HEK293T (cell line): Measurements from ENCODE around the gene S100B.
"Not testable (repeated sequence)": the region's sequence is repeated elsewhere in the genome, so short reads cannot be mapped to it uniquely, and the experiment has no call there.

Experiments
- CTCF ChIA-PET: fragments of 350-600 bp; formaldehyde crosslinking; extraction: SDS; loops from one replicate; lab custom pipeline; 2021; ENCODE audit warnings: antibody characterized with exemption, inconsistent platforms; lab: Yijun Ruan, JAX
- POLR2A ChIA-PET: fragments of 350-600 bp; formaldehyde crosslinking; extraction: SDS; loops from one replicate; lab custom pipeline; 2020; ENCODE audit warnings: antibody characterized with exemption, inconsistent platforms; lab: Yijun Ruan, JAX
- DNase-seq: peaks from one replicate; pipeline ENCODE4 v3.0.0; 2012; ENCODE audit warnings: mixed read lengths; ENCODE audit errors: extremely low spot score
- ARNT ChIP-seq: fragments of 450-650 bp; IDR thresholded peaks from 2 replicates; pipeline ENCODE4 v1.6.1; 2017; ENCODE audit warnings: mild to moderate bottlenecking
- BHLHE40 ChIP-seq: fragments of 450-650 bp; IDR thresholded peaks from 2 replicates; pipeline ENCODE4 v1.6.1; 2016; ENCODE audit warnings: mild to moderate bottlenecking, moderate library complexity, borderline replicate concordance
- CTBP1 ChIP-seq: fragments of 450-650 bp; IDR thresholded peaks from 2 replicates; pipeline ENCODE4 v1.6.1; 2016; ENCODE audit warnings: borderline replicate concordance
- ELF4 ChIP-seq: fragments of 450-650 bp; IDR thresholded peaks from 2 replicates; pipeline ENCODE4 v1.6.1; 2017; ENCODE audit warnings: antibody characterized with exemption
- FOXA1 ChIP-seq: fragments of 450-650 bp; IDR thresholded peaks from 2 replicates; pipeline ENCODE4 v1.6.1; 2016; ENCODE audit warnings: mild to moderate bottlenecking
- FOXK2 ChIP-seq: fragments of 450-650 bp; IDR thresholded peaks from 2 replicates; pipeline ENCODE4 v1.6.1; 2016; ENCODE audit warnings: mild to moderate bottlenecking
- FOXM1 ChIP-seq: fragments of 450-650 bp; IDR thresholded peaks from 2 replicates; pipeline ENCODE4 v1.6.1; 2017; ENCODE audit warnings: mild to moderate bottlenecking, borderline replicate concordance
- HDGF ChIP-seq: fragments of 450-650 bp; IDR thresholded peaks from 2 replicates; pipeline ENCODE4 v1.6.1; 2017; ENCODE audit warnings: antibody characterized with exemption, borderline replicate concordance
- L3MBTL2 ChIP-seq: fragments of 450-650 bp; conservative IDR thresholded peaks from 2 replicates; pipeline ENCODE4 v1.6.1; 2016; ENCODE audit warnings: mild to moderate bottlenecking
- LEF1 ChIP-seq: fragments of 450-650 bp; IDR thresholded peaks from 2 replicates; pipeline ENCODE4 v1.6.1; 2017; ENCODE audit warnings: mild to moderate bottlenecking, borderline replicate concordance
- NFRKB ChIP-seq: fragments of 450-650 bp; IDR thresholded peaks from 2 replicates; pipeline ENCODE4 v1.6.1; 2016; ENCODE audit warnings: mild to moderate bottlenecking, moderate library complexity
- SP1 ChIP-seq: fragments of 450-650 bp; IDR thresholded peaks from 2 replicates; pipeline ENCODE4 v1.6.1; 2017
- SUZ12 ChIP-seq: fragments of 450-650 bp; IDR thresholded peaks from 2 replicates; pipeline ENCODE4 v1.6.1; 2016; ENCODE audit warnings: mild to moderate bottlenecking
- TARDBP ChIP-seq: fragments of 450-650 bp; IDR thresholded peaks from 2 replicates; pipeline ENCODE4 v1.6.1; 2016
- ZNF384 ChIP-seq: fragments of 450-650 bp; IDR thresholded peaks from 2 replicates; pipeline ENCODE4 v1.6.1; 2016
- TF ChIP-seq, protein P1 (sequence below): fragments of 450-650 bp; IDR thresholded peaks from 2 replicates; pipeline ENCODE4 v1.6.1; 2016

Gene S100B

DNA sequence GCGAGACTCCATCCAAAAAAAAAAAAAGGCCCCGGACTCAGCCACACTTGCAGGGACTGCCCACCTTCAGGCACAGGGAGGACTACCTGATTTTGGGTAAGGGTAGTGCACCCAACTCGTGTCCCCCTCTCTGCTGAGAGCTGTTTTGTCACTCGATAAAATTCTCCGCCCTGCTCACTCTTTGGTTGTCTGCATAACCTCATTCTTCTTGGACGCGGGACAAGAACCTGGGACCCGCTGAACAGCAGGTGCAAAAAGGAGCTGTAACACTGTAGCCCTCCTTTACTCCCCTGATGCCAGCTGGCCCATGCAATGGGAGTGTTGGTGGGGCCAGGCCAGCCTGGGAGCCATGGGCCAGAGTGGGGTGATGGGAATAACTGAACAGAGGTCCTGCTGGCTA lies 10.6 kb downstream of the S100B start:
- DNase-seq, result no peak
- CTCF ChIA-PET, result no interaction called here
- POLR2A ChIA-PET, result no interaction called here
- TF ChIP-seq NFRKB, result no peak

DNA sequence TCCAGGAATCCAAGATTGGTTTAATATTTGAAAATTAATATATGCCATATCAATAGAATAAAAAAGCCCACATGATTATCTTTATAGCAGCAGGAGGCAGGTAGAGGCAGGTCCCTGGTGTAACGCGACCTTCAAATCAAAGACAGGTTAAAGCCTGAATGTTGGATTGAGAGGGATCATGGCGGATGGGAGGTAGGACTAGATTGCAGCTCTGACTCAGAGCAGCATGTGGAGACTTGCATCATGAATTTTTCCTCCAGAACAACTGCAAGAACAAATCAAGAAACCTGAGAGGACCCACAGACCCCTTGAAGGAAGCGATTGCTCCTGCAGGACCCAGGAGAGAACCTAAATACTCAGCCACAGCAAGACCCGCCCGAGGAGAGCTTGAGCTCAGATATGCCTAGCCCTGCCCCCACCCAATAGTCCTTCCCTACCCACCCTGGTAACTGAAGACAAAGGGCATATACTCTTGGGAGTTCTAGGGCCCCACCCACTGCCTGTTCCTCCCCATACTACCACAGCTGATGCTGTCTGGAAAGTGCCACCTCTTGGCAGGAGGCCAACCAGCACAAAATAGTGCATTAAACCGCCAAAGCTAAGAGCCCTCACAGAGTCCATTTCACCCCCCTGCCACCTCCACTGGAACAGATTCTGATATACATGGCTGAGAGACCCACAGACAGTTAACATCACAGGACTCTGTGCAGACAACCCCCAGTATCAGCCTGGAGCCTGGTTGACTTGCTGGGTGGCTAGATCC lies 19.5 kb downstream of the S100B start:
- POLR2A ChIA-PET, result no interaction called here
- CTCF ChIA-PET, result no interaction called here

DNA sequence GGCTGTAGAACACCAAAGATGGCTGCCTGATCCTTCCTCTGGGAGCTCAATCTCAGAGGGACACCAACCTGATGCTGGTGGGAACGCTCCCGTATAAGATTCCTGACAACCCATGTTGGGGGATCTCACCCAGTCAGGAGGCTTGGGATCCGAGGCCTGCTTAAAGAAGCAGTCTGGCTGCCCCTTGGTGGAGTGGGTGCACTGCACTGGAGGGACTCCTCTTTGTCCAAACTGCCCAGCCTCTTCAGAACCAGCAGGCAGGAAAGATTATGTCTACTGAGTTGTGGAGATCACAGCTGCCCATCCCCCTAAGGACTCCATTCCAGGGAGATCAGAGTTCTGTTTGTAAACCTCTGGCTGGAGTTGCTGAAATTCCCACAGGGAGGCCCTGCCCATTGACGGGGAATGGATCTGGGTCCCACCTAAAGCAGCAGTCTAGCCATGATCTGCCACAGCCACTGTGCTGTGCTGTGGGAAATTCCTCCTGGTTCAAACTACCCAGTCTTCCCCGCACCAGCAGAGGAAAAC lies 23.0 kb downstream of the S100B start:
- ChIA-PET CTCF (no interaction called here), POLR2A (interaction anchor here (1.4 kb wide), 1 partner anchor 54 kb away, joined by 3 read pairs; the partner anchor contains the start of gene PRMT2)
- no peak for TF ChIP-seq HDGF
- no peak for DNase-seq

More for the DNA sequence above, 19.5 kb downstream of the S100B start:
- no peak for TF ChIP-seq CTBP1
- no peak for TF ChIP-seq FOXK2
- TF ChIP-seq ARNT, result no peak
- 0 out of 2 replicates have a peak, but pooled peaks have one; percentile 2 for TF ChIP-seq L3MBTL2
- TF ChIP-seq ZNF384, result no peak
- TF ChIP-seq, protein P1, sequence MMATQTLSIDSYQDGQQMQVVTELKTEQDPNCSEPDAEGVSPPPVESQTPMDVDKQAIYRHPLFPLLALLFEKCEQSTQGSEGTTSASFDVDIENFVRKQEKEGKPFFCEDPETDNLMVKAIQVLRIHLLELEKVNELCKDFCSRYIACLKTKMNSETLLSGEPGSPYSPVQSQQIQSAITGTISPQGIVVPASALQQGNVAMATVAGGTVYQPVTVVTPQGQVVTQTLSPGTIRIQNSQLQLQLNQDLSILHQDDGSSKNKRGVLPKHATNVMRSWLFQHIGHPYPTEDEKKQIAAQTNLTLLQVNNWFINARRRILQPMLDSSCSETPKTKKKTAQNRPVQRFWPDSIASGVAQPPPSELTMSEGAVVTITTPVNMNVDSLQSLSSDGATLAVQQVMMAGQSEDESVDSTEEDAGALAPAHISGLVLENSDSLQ, result no peak
- no peak for TF ChIP-seq NFRKB
- TF ChIP-seq TARDBP, result no peak
- DNase-seq, result no peak

DNA sequence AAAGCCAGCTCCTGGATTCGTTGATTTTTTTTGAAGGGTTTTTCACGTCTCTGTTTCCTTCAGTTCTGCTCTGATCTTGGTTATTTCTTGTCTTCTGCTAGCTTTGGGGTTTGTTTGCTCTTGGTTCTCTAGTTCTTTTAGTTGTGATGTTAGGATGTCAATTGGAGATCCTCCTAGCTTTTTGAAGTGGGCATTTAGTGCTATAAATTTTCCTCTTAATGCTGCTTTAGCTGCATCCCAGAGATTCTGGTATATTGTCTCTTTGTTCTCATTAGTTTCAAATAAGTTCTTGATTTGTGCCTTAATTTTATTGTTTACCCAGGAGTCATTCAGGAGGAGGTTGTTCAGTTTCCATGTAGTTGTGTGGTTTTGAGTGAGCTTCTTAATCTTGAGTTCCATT lies 25.5 kb downstream of the S100B start:
- DNase-seq, CTCF ChIA-PET: not testable (repeated sequence)
- POLR2A ChIA-PET, result interaction anchor here (1.1 kb wide), 1 partner anchor 56 kb away, joined by 3 read pairs; the partner anchor contains the start of gene PRMT2

DNA sequence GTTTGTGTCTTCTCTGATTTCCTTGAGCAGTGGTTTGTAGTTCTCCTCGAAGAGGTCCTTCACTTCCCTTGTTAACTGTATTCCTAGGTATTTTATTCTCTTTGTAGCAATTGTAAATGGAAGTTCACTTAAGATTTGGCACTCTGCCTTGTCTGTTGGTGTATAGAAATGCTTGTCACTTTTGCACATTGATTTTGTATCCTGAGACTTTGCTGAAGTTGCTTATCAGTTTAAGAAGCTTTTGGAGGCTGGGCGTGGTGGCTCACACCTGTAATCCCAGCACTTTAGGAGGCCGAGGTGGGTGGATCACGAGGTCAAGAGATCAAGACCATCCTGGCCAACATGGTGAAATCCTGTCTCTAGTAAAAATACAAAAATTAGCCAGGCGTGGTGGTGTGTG lies 27.1 kb downstream of the S100B start:
- CTCF ChIA-PET, DNase-seq, POLR2A ChIA-PET: not testable (repeated sequence)

DNA sequence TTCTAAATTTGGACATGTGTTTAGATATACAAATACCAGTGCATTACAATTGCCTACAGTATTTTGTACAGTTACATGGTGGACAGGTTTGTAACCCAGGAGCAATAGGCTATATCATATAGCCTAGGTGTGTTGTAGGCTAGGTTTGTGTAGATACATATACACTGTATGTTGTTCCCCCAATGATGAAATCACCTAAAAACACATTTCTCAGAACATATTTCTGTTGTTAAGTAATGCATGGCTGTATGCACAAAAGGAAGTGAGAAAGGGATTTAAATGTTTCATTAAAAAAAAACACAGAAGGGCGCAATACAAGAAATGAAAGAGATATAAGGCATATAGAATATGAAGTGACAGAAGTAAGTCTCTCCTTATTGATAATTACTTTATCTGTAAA lies 32.0 kb downstream of the S100B start:
- ChIA-PET POLR2A (no interaction called here), CTCF (no interaction called here)

DNA sequence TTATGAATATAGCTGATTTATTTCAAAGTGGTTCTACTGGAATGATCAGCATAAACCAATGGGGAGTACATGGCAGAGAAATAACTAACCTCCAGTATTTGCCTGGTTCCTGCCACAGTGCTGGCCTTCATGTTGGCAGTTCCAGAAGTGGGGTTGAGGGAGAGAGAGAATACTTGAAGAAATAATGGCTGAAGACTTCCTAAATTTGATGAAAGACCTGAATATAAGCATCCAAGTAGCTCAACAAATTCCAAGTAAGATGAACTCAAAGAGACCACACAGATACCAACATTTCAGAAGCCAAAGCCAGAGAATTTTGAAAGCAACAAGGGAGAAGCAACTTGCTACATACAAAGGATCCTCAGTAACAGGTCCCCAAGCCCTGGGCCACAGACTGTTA lies 34.3 kb downstream of the S100B start:
- POLR2A ChIA-PET, result no interaction called here
- no peak for TF ChIP-seq ARNT
- no peak for TF ChIP-seq BHLHE40
- no peak for TF ChIP-seq FOXA1
- no peak for TF ChIP-seq TARDBP
- TF ChIP-seq, protein P1, result no peak
- no peak for TF ChIP-seq FOXM1
- TF ChIP-seq ELF4, result no peak
- no peak for TF ChIP-seq FOXK2
- TF ChIP-seq SP1, result no peak
- no peak for TF ChIP-seq ZNF384
- TF ChIP-seq HDGF, result no peak
- CTCF ChIA-PET, result no interaction called here

More for the DNA sequence above, 32.0 kb downstream of the S100B start:
- TF ChIP-seq L3MBTL2, result no peak
- TF ChIP-seq SP1, result no peak
- no peak for TF ChIP-seq ARNT
- no peak for TF ChIP-seq ZNF384
- TF ChIP-seq, protein P1, result no peak
- no peak for TF ChIP-seq HDGF
- no peak for TF ChIP-seq FOXK2
- no peak for TF ChIP-seq TARDBP
- no peak for TF ChIP-seq NFRKB
- no peak for TF ChIP-seq ELF4
- TF ChIP-seq CTBP1, result no peak
- TF ChIP-seq FOXA1, result no peak
- no peak for TF ChIP-seq LEF1
- no peak for TF ChIP-seq FOXM1
- no peak for TF ChIP-seq SUZ12
- TF ChIP-seq BHLHE40, result no peak
- DNase-seq, result no peak

More for the DNA sequence above, 34.3 kb downstream of the S100B start:
- no peak for DNase-seq
